Smooth muscle cell (in vitro differentiated cells): Measurements from ENCODE around the gene VAV3. TPM values are rescaled to one million over a fixed set of nuclear protein-coding genes. Genes with fewer than 3 reads are reported as not detected.

Experiments
- DNase-seq: peaks from one replicate; lab custom pipeline; 2025; ENCODE audit not compliant: unreplicated experiment; lab: John Stamatoyannopoulos, UW
- H2AFZ ChIP-seq: fragments of 200-600 bp; sonication (generic); 2 replicates; pipeline ENCODE4 v1.6.0; 2016; ENCODE audit warnings: antibody characterized with exemption, low read depth, mild to moderate bottlenecking
- H3F3A ChIP-seq: fragments of 200-600 bp; sonication (generic); 2 replicates; pipeline ENCODE4 v1.6.0; 2017; ENCODE audit warnings: antibody characterized with exemption, low read depth
- H3K27ac ChIP-seq: fragments of 200-600 bp; sonication (generic); 2 replicates; pipeline ENCODE4 v1.5.1; 2016; ENCODE audit warnings: low read depth, mild to moderate bottlenecking
- H3K27me3 ChIP-seq: fragments of 200-600 bp; sonication (generic); 2 replicates; pipeline ENCODE4 v1.6.1; 2016; ENCODE audit warnings: low read depth, mild to moderate bottlenecking
- H3K36me3 ChIP-seq: fragments of 200-600 bp; sonication (generic); 2 replicates; pipeline ENCODE4 v1.5.1; 2016; ENCODE audit warnings: low read depth
- H3K4me1 ChIP-seq: fragments of 200-600 bp; sonication (generic); 2 replicates; pipeline ENCODE4 v1.5.1; 2016; ENCODE audit warnings: low read depth
- H3K4me2 ChIP-seq: fragments of 200-600 bp; sonication (generic); 2 replicates; pipeline ENCODE4 v1.6.0; 2016; ENCODE audit warnings: mild to moderate bottlenecking
- H3K4me3 ChIP-seq: fragments of 200-600 bp; sonication (generic); 2 replicates; pipeline ENCODE4 v1.5.1; 2016; ENCODE audit warnings: mild to moderate bottlenecking
- H3K79me2 ChIP-seq: fragments of 200-600 bp; sonication (generic); 2 replicates; pipeline ENCODE4 v1.6.0; 2016; ENCODE audit warnings: low read depth, mild to moderate bottlenecking
- H3K9ac ChIP-seq: fragments of 200-600 bp; sonication (generic); 2 replicates; pipeline ENCODE4 v1.6.0; 2016; ENCODE audit warnings: low read depth
- H3K9me3 ChIP-seq: fragments of 200-600 bp; sonication (generic); replicated peaks from 2 replicates; pipeline ENCODE4 v1.5.1; 2016; ENCODE audit warnings: low read depth
- H4K20me1 ChIP-seq: fragments of 200-600 bp; sonication (generic); 2 replicates; pipeline ENCODE4 v1.6.0; 2016; ENCODE audit warnings: low read depth
- WGBS: methylation state at CpG from one replicate; pipeline ENCODE4 v1.1.7; 2016; ENCODE audit warnings: low lambda C conversion rate; 5-methylcytosine and 5-hydroxymethylcytosine counted together
- polyA plus RNA-seq: library from polyadenylated mRNA; unstranded; fragments of >200 nt; fragmentation: Nextera tagmentation; extraction: Ambion mirVana; gene quantifications from 2 replicates; pipeline ENCODE4 v1.2.1, GENCODE V29; 2016
- total RNA-seq: library from RNA; depleted of rRNA; stranded (reverse); fragments of >200 nt; gene quantifications from 2 replicates; pipeline ENCODE4 v1.2.3, GENCODE V29; 2014
- TF ChIP-seq, protein P1 (sequence below): fragments of 200-600 bp; sonication (generic); IDR thresholded peaks from 2 replicates; pipeline ENCODE4 v1.5.1; 2017; ENCODE audit warnings: borderline replicate concordance, mild to moderate bottlenecking, antibody characterized with exemption; ENCODE audit not compliant: insufficient read depth, poor library complexity, severe bottlenecking

The VAV3 gene
- total and polyA plus RNA-seq, 2 experiments from 2014 or later = 0.62 to 10.1 TPM

DNA sequence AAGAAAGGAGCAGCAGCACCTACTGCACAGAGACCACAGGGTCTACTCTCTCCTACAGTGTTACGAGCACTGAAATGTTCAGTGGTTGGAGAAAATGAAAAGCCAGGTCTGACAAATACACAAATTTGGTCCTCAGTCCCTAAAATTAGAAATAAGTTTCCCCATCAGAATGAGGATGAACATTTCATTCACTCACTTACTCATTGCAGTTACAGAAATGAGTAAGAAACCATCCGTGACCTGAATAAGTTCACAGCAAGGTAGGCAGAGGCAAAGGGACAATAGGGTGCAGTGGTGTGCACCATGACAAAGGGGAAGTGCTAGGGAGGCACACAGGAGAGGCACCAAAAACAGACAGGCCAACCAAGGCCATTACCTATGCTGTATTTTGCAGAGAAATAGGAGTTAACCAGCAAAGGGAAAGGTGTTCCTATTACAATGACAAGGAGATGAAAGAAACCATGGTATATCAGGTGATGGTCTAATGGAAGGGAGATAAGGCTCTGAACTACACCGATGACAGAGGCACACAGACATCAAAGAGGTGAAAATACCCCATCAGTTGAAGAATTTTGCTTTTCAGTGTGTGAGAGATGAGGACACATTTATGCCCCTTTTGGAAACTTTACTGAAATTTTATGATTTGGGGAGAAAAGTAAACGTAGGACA lies 29.4 kb downstream of the VAV3 start:
- no peak overlapping the region for H3K9ac ChIP-seq
- no peaks in the 10 kb centered on the region for H3K36me3 ChIP-seq
- WGBS = 78% methylated on average over 4 of the region's 4 CpGs
- H3K4me2 ChIP-seq = no peak overlapping the region
- H3F3A ChIP-seq = no peaks in the 10 kb centered on the region
- DNase-seq = no peak
- H3K79me2 ChIP-seq = no peaks in the 10 kb centered on the region
- H3K4me1 ChIP-seq = no peaks in the 10 kb centered on the region
- H4K20me1 ChIP-seq = no peaks in the 10 kb centered on the region
- no peak overlapping the region for H3K4me3 ChIP-seq
- H3K9me3 ChIP-seq = no peaks in the 10 kb centered on the region
- H3K27ac ChIP-seq = no peak overlapping the region
- H3K27me3 ChIP-seq = no peaks in the 10 kb centered on the region
- TF ChIP-seq, protein P1, sequence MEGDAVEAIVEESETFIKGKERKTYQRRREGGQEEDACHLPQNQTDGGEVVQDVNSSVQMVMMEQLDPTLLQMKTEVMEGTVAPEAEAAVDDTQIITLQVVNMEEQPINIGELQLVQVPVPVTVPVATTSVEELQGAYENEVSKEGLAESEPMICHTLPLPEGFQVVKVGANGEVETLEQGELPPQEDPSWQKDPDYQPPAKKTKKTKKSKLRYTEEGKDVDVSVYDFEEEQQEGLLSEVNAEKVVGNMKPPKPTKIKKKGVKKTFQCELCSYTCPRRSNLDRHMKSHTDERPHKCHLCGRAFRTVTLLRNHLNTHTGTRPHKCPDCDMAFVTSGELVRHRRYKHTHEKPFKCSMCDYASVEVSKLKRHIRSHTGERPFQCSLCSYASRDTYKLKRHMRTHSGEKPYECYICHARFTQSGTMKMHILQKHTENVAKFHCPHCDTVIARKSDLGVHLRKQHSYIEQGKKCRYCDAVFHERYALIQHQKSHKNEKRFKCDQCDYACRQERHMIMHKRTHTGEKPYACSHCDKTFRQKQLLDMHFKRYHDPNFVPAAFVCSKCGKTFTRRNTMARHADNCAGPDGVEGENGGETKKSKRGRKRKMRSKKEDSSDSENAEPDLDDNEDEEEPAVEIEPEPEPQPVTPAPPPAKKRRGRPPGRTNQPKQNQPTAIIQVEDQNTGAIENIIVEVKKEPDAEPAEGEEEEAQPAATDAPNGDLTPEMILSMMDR = no peak
- no peak overlapping the region for H2AFZ ChIP-seq

DNA sequence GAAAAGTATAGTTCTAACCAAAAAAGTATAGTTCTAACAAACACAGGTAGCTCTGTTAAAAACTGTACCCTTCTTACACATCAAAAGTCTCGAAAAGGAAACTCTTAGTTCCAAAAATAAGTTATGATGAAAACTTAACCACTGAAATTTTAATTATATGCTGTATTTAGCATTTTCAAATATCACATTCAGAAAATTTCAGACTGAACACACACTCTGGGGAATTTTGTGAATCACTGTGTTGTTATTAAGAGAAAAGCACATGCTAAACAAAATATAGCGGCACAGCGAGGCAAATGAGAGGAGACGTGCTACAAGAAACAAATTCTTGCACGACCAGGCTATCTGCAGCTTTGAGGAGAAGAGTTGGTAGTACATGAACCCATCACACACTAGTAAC lies 30.4 kb downstream of the VAV3 start:
- no peaks in the 10 kb centered on the region for H3K79me2 ChIP-seq
- H3K9ac ChIP-seq = no peak overlapping the region
- no peak overlapping the region for H2AFZ ChIP-seq
- no peak overlapping the region for H3K4me2 ChIP-seq
- no peak overlapping the region for H3K4me3 ChIP-seq
- no peaks in the 10 kb centered on the region for H3K27me3 ChIP-seq
- no peak for DNase-seq
- H3K9me3 ChIP-seq = no peaks in the 10 kb centered on the region
- TF ChIP-seq, protein P1 = no peak
- H4K20me1 ChIP-seq = no peaks in the 10 kb centered on the region
- no peaks in the 10 kb centered on the region for H3F3A ChIP-seq
- H3K27ac ChIP-seq = no peak overlapping the region
- no peaks in the 10 kb centered on the region for H3K4me1 ChIP-seq
- 79% methylated on average over 5 of the region's 5 CpGs for WGBS
- H3K36me3 ChIP-seq = no peaks in the 10 kb centered on the region

DNA sequence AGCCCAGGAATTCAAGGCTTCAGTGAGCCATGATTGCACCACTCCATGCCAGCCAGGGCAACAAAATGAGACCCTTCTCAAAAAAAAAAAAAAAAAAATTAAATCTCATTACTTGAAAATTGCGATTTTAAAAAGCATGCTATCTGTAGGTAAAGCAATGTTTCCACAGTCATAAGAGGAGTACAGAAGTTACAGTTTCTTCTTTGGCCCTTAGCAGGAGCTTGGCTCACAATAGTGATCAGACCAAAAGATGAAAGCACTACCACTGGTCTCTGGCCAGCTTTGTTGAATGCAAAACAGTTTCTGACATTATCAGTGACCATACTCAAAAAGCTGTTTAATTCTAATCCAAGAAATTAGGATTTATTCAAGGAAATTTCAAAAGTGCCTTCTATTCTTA lies 31.2 kb downstream of the VAV3 start:
- H3F3A ChIP-seq = no peaks in the 10 kb centered on the region
- no peaks in the 10 kb centered on the region for H4K20me1 ChIP-seq
- no peaks in the 10 kb centered on the region for H3K9me3 ChIP-seq
- 96% methylated on average over 1 of the region's 1 CpG for WGBS
- no peak for DNase-seq
- no peaks in the 10 kb centered on the region for H3K27me3 ChIP-seq
- no peak overlapping the region for H3K27ac ChIP-seq
- no peak overlapping the region for H3K4me2 ChIP-seq
- H3K79me2 ChIP-seq = no peaks in the 10 kb centered on the region
- H3K36me3 ChIP-seq = no peaks in the 10 kb centered on the region
- no peak overlapping the region for H3K4me3 ChIP-seq
- H3K9ac ChIP-seq = no peak overlapping the region
- no peak overlapping the region for H2AFZ ChIP-seq
- TF ChIP-seq, protein P1 = no peak
- H3K4me1 ChIP-seq = no peaks in the 10 kb centered on the region

DNA sequence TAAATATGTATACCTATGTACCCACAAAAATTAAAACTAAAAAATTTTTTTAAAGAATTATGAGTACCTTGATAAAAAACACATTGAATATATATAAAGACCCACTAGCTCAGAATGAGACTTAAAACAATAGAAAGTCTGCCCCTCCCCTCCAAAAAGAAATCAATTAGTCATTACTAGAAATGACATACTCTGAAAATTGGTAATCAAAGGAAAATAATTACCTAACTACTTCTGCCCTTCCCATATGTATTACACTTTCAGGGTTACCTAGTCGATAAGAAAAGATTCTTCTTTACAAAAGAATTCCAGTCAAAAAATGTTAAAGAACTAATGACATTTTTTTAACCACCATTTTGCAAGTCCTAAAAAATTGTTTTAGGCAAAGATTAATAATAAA lies 34.7 kb downstream of the VAV3 start:
- no peak overlapping the region for H3K4me3 ChIP-seq
- WGBS = 100% methylated on average over 1 of the region's 1 CpG
- no peaks in the 10 kb centered on the region for H3K9me3 ChIP-seq
- H3K27me3 ChIP-seq = no peaks in the 10 kb centered on the region
- no peak overlapping the region for H3K27ac ChIP-seq
- no peaks in the 10 kb centered on the region for H3K79me2 ChIP-seq
- no peaks in the 10 kb centered on the region for H4K20me1 ChIP-seq
- no peaks in the 10 kb centered on the region for H3K36me3 ChIP-seq
- no peaks in the 10 kb centered on the region for H3F3A ChIP-seq
- no peak overlapping the region for H2AFZ ChIP-seq
- no peak for DNase-seq
- H3K4me2 ChIP-seq = no peak overlapping the region
- no peak overlapping the region for H3K9ac ChIP-seq
- no peaks in the 10 kb centered on the region for H3K4me1 ChIP-seq
- TF ChIP-seq, protein P1 = no peak
